IMR-90 (cell line): ENCODE measurements around the gene SNTG2. TPM values are rescaled to one million over a fixed set of nuclear protein-coding genes. Genes with fewer than 3 reads are reported as not detected.

ENCODE experiments used
- ATAC-seq: fragments of 200-7000 bp; cut with Tn5 transposase; 2 replicates; pipeline ENCODE4 v1.9.1; 2020; ENCODE audit warnings: low read depth, mild to moderate bottlenecking, moderate library complexity
- BruUV-seq: library from RNA; stranded (reverse); fragments of 400-500 nt; replicated peaks from 2 replicates; lab custom pipeline; 2021; lab: Mats Ljungman, UMichigan
- CTCF ChIA-PET: fragments of 300-600 bp; formaldehyde crosslinking; extraction: SDS; loops from one replicate; lab custom pipeline; 2021; ENCODE audit warnings: antibody characterized with exemption; lab: Yijun Ruan, JAX
- POLR2A ChIA-PET: fragments of 300-600 bp; sonication (Branson Sonifier 250); formaldehyde crosslinking; loops from one replicate; lab custom pipeline; 2022; ENCODE audit warnings: antibody characterized with exemption; ENCODE audit not compliant: unreplicated experiment; lab: Charles Lee
- DNase-seq: peaks from one replicate; pipeline ENCODE4 v3.0.0; 2013
- H2AFZ ChIP-seq: replicated peaks from 2 replicates; pipeline ENCODE3; 2013; ENCODE audit warnings: low read length, mild to moderate bottlenecking; ENCODE audit not compliant: poor library complexity
- H2AK5ac ChIP-seq: 2 replicates; pipeline ENCODE4 v1.6.1; 2013; ENCODE audit warnings: low read depth, low read length, inconsistent platforms
- H2AK9ac ChIP-seq: replicated peaks from 2 replicates; pipeline ENCODE3; 2013; ENCODE audit warnings: mild to moderate bottlenecking, low read depth, low read length, moderate library complexity; ENCODE audit not compliant: poor library complexity
- H2BK120ac ChIP-seq: 2 replicates; pipeline ENCODE4 v1.6.1; 2013; ENCODE audit warnings: low read depth, low read length, inconsistent platforms
- H2BK15ac ChIP-seq: 3 replicates; pipeline ENCODE4 v1.6.1; 2013; ENCODE audit warnings: low read depth, low read length, inconsistent platforms
- H2BK20ac ChIP-seq: 2 replicates; pipeline ENCODE4 v1.6.1; 2013; ENCODE audit warnings: low read depth, mild to moderate bottlenecking, inconsistent platforms, low read length, moderate library complexity
- H2BK5ac ChIP-seq: 2 replicates; pipeline ENCODE4 v1.6.1; 2013; ENCODE audit warnings: mild to moderate bottlenecking, low read depth, low read length, inconsistent platforms; ENCODE audit not compliant: poor library complexity, severe bottlenecking
- H3K14ac ChIP-seq: replicated peaks from 2 replicates; pipeline ENCODE4 v1.6.1; 2013; ENCODE audit warnings: low read depth, low read length, inconsistent platforms
- H3K18ac ChIP-seq: 2 replicates; pipeline ENCODE4 v1.6.1; 2013; ENCODE audit warnings: low read depth, low read length, control low read depth
- H3K23ac ChIP-seq: 2 replicates; pipeline ENCODE4 v1.6.1; 2013; ENCODE audit warnings: low read depth, low read length, inconsistent platforms
- H3K27ac ChIP-seq: 2 replicates; pipeline ENCODE4 v1.5.1; 2013; ENCODE audit warnings: mild to moderate bottlenecking, control low read depth, low read length; ENCODE audit not compliant: insufficient read depth
- H3K27me3 ChIP-seq: 2 replicates; pipeline ENCODE4 v1.6.1; 2013; ENCODE audit warnings: low read length; ENCODE audit not compliant: control insufficient read depth, insufficient read depth
- H3K36me3 ChIP-seq: 2 replicates; pipeline ENCODE4 v1.6.1; 2013; ENCODE audit warnings: low read length, mixed read lengths; ENCODE audit not compliant: control insufficient read depth, insufficient read depth
- H3K4ac ChIP-seq: 2 replicates; pipeline ENCODE4 v1.6.1; 2013; ENCODE audit warnings: low read depth, low read length, inconsistent platforms
- H3K4me1 ChIP-seq: 2 replicates; pipeline ENCODE4 v1.6.1; 2013; ENCODE audit warnings: low read length, mixed read lengths; ENCODE audit not compliant: control insufficient read depth, insufficient read depth
- H3K4me2 ChIP-seq: 2 replicates; pipeline ENCODE4 v1.6.1; 2013; ENCODE audit warnings: low read depth, mild to moderate bottlenecking, control low read depth, low read length, moderate library complexity
- H3K4me3 ChIP-seq: 2 replicates; pipeline ENCODE4 v1.5.1; 2013; ENCODE audit warnings: low read depth, mild to moderate bottlenecking, control low read depth, low read length, moderate library complexity; ENCODE audit not compliant: insufficient read depth
- H3K56ac ChIP-seq: 2 replicates; pipeline ENCODE4 v1.6.1; 2013; ENCODE audit warnings: low read length, inconsistent platforms; ENCODE audit not compliant: insufficient read depth; ENCODE audit errors: extremely low read depth
- H3K79me1 ChIP-seq, 2 experiments: 2 replicates each; pipeline ENCODE4 v1.6.1; 2013; ENCODE audit warnings: low read length in 2 of 2, inconsistent platforms in 1 of 2, low read depth in 1 of 2
- H3K9ac ChIP-seq: 2 replicates; pipeline ENCODE4 v1.6.1; 2013; ENCODE audit warnings: low read depth, low read length, control low read depth
- H3K9me1 ChIP-seq: 2 replicates; pipeline ENCODE4 v1.6.1; 2013; ENCODE audit warnings: low read length, inconsistent platforms; ENCODE audit not compliant: insufficient read depth
- H3K9me3 ChIP-seq: 2 replicates; pipeline ENCODE4 v1.6.1; 2013; ENCODE audit warnings: low read length; ENCODE audit not compliant: control insufficient read depth, insufficient read depth
- H4K20me1 ChIP-seq: 2 replicates; pipeline ENCODE4 v1.6.1; 2013; ENCODE audit warnings: low read length, inconsistent platforms; ENCODE audit not compliant: insufficient read depth
- H4K5ac ChIP-seq: 2 replicates; pipeline ENCODE4 v1.6.1; 2013; ENCODE audit warnings: mild to moderate bottlenecking, low read depth, low read length, control low read depth
- H4K8ac ChIP-seq, 2 experiments: 2 replicates each; pipeline ENCODE4 v1.6.1; 2013; ENCODE audit warnings: low read depth in 2 of 2, low read length in 2 of 2, control low read depth in 1 of 2, inconsistent platforms in 1 of 2
- H4K91ac ChIP-seq: 2 replicates; pipeline ENCODE4 v1.6.1; 2013; ENCODE audit warnings: low read depth, low read length, inconsistent platforms; ENCODE audit not compliant: insufficient read depth
- BHLHE40 ChIP-seq: fragments of 150-350 bp; IDR thresholded peaks from 2 replicates; pipeline ENCODE4 v1.6.1; 2016; ENCODE audit warnings: mild to moderate bottlenecking, low read depth, low read length
- RAD21 ChIP-seq: IDR thresholded peaks from 2 replicates; pipeline ENCODE4 v1.6.1; 2012; ENCODE audit warnings: low read length, improper control_type of control experiment
- RCOR1 ChIP-seq: IDR thresholded peaks from 2 replicates; pipeline ENCODE4 v1.6.1; 2012; ENCODE audit warnings: mild to moderate bottlenecking, low read length, improper control_type of control experiment; ENCODE audit not compliant: insufficient replicate concordance
- SMC3 ChIP-seq: fragments of 150-350 bp; IDR thresholded peaks from 2 replicates; pipeline ENCODE4 v1.6.1; 2016; ENCODE audit warnings: low read depth, mild to moderate bottlenecking, antibody characterized with exemption, low read length, moderate library complexity
- WGBS, 2 experiments: methylation state at CpG; one replicate each; pipeline versions ENCODE4 v1.1.5 to v1.1.7; 2013; ENCODE audit warnings: missing lambda C conversion rate in 2 of 2; ENCODE audit not compliant: insufficient read length in 1 of 2; ENCODE audit errors: extremely low coverage in 2 of 2; 5-methylcytosine and 5-hydroxymethylcytosine counted together
- dilution Hi-C: fragments of 300-500 bp; cut with HindIII; formaldehyde crosslinking; loops from one replicate; pipeline ENCODE4 v1.14.3; 2018; ENCODE audit warnings: low sequenced_read_pairs; ENCODE audit not compliant: unreplicated experiment
- in situ Hi-C: fragments of 300-500 bp; cut with MboI; formaldehyde crosslinking; loops from 3 replicates; pipeline ENCODE4 v1.14.3; 2019; ENCODE audit warnings: low sequenced_read_pairs, inconsistent platforms, mixed read lengths
- intact Hi-C: fragments of 100-400 bp; cut with micrococcal nuclease; formaldehyde crosslinking; loops from 2 replicates; pipeline ENCODE4 v1.10.0; 2022
- polyA plus RNA-seq, 3 experiments: library from polyadenylated mRNA; depleted of rRNA; stranded (reverse); fragments of >200 nt; gene quantifications; 2 replicates each; pipeline ENCODE4 v1.2.3, GENCODE V29; 2012; ENCODE audit warnings: low replicate concordance in 1 of 3
- total RNA-seq: library from RNA; depleted of rRNA; stranded (reverse); fragments of >200 nt; gene quantifications from 2 replicates; pipeline ENCODE4 v1.2.3, GENCODE V29; 2012
- TF ChIP-seq, protein P1 (sequence below): fragments of 150-350 bp; IDR thresholded peaks from 2 replicates; pipeline ENCODE4 v1.6.1; 2017; ENCODE audit warnings: mild to moderate bottlenecking, antibody characterized with exemption, low read length, low read depth
- TF ChIP-seq, protein P2 (sequence below): conservative IDR thresholded peaks from 2 replicates; pipeline ENCODE4 v1.5.1; 2012; ENCODE audit warnings: mild to moderate bottlenecking, low read depth, low read length, improper control_type of control experiment

The SNTG2 gene
- total and polyA plus RNA-seq, 2 of the 4 experiments (the other 2 are of a cell fraction), result under 0.01 to 0.17 TPM

DNA sequence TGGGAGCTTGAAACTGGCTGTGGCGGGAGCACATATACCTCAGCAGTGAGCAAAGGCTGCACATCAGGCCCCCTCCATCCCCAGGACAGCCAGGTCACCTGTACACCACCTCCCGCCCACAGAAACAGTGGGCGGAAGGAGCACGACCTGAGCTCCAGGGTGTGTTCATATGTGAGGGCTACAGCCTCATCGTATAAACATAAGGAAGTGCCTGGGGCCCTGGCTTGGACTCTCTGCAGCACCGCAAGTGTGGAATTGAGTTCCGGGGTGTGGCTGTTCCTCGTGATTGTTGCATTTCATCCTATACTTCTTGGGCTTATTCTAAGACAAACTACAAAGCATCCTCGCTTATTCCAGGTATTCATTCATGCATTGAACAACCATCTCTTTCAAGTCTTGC, 402.5 kb downstream of the SNTG2 start:
- TF ChIP-seq RCOR1 (no peak), SMC3 (no peak), RAD21 (no peak), BHLHE40 (no peak)
- TF ChIP-seq, protein P1, sequence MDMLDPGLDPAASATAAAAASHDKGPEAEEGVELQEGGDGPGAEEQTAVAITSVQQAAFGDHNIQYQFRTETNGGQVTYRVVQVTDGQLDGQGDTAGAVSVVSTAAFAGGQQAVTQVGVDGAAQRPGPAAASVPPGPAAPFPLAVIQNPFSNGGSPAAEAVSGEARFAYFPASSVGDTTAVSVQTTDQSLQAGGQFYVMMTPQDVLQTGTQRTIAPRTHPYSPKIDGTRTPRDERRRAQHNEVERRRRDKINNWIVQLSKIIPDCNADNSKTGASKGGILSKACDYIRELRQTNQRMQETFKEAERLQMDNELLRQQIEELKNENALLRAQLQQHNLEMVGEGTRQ, result no peak
- TF ChIP-seq, protein P2, sequence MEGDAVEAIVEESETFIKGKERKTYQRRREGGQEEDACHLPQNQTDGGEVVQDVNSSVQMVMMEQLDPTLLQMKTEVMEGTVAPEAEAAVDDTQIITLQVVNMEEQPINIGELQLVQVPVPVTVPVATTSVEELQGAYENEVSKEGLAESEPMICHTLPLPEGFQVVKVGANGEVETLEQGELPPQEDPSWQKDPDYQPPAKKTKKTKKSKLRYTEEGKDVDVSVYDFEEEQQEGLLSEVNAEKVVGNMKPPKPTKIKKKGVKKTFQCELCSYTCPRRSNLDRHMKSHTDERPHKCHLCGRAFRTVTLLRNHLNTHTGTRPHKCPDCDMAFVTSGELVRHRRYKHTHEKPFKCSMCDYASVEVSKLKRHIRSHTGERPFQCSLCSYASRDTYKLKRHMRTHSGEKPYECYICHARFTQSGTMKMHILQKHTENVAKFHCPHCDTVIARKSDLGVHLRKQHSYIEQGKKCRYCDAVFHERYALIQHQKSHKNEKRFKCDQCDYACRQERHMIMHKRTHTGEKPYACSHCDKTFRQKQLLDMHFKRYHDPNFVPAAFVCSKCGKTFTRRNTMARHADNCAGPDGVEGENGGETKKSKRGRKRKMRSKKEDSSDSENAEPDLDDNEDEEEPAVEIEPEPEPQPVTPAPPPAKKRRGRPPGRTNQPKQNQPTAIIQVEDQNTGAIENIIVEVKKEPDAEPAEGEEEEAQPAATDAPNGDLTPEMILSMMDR, result no peak
- Histone ChIP-seq H2AK9ac (no peak overlapping the region), H3K4me1 (no peaks in the 10 kb centered on the region), H3K23ac (no peak overlapping the region), H2BK20ac (no peak overlapping the region), H2AFZ (no peak overlapping the region), H4K5ac (no peak overlapping the region), H4K8ac (no peak overlapping the region), H3K56ac (no peak overlapping the region), H4K91ac (no peak overlapping the region), H3K4me3 (no peak overlapping the region), H2BK5ac (no peak overlapping the region), H3K27ac (no peak overlapping the region), H3K4ac (no peak overlapping the region), H3K14ac (no peak overlapping the region), H3K9me1 (no peaks in the 10 kb centered on the region), H3K79me1 (no peaks in the 10 kb centered on the region), H4K20me1 (no peaks in the 10 kb centered on the region), H3K27me3 (no peaks in the 10 kb centered on the region), H3K9me3 (peaks cover 29% of the 10 kb centered on the region), H2BK120ac (no peak overlapping the region), H2AK5ac (no peak overlapping the region), H3K9ac (no peak overlapping the region), H3K18ac (no peak overlapping the region), H3K36me3 (no peaks in the 10 kb centered on the region), H3K4me2 (no peak overlapping the region), H2BK15ac (no peak overlapping the region)
- in situ Hi-C loops, result no loop called here
- intact Hi-C loops, result no loop called here
- POLR2A ChIA-PET, result no interaction called here
- dilution Hi-C loops, result no loop called here
- CTCF ChIA-PET, result interaction anchor here (0.6 kb wide), 1 partner anchor 70 kb away, joined by 6 read pairs; no protein-coding TSS in a partner anchor
- ATAC-seq (no peak), DNase-seq (no peak)
- no TSS peak for BruUV-seq
- no CpG with 5 or more reads among the region's 9 CpGs for WGBS, 2 experiments
